Stimulated activated CD4-positive, alpha-beta T cell treated with anti-CD3 and anti-CD28 coated beads, TNF-alpha, amount 100 ng/mL, for 24 hours (primary cell): ENCODE data around the gene TIMM44.

ENCODE experiments used
- DNase-seq, 3 experiments: peaks; one replicate each; pipeline ENCODE4 v3.0.0-alpha.2; 2020; ENCODE audit warnings: low read depth in 3 of 3

TIMM44 gene

GRCh38 chr19:7943444-7944176 lies at the start of gene TIMM44:
Gene TIMM44 (minus strand): TSS chr19:7943666. CDS start chr19:7943651, 15 bp downstream.
- DNase-seq, result peak; percentile 98 to 99 (median 98)

GRCh38 chr19:7992575-7992974 lies 49.1 kb upstream of the TIMM44 start:
- DNase-seq, result no peak

GRCh38 chr19:7989071-7989575 lies 45.7 kb upstream of the TIMM44 start:
- no peak for DNase-seq

- no peak for DNase-seq
These were observed 44.8 kb upstream of the TIMM44 start for GRCh38 chr19:7988307-7988706.

- no peak for DNase-seq
These were observed 43.8 kb upstream of the TIMM44 start for GRCh38 chr19:7987114-7987768.

GRCh38 chr19:7986321-7987113 lies 43.1 kb upstream of the TIMM44 start:
- no peak for DNase-seq

GRCh38 chr19:7985481-7985911 lies 42.0 kb upstream of the TIMM44 start:
- DNase-seq, result no peak

GRCh38 chr19:7983995-7984837 lies 40.8 kb upstream of the TIMM44 start:
- DNase-seq, result no peak

GRCh38 chr19:7983286-7983950 lies 40.0 kb upstream of the TIMM44 start:
- DNase-seq, result no peak

- no peak for DNase-seq
These were observed 39.2 kb upstream of the TIMM44 start for GRCh38 chr19:7982651-7983099.

- no peak for DNase-seq
These were observed 38.6 kb upstream of the TIMM44 start for GRCh38 chr19:7982103-7982502.

GRCh38 chr19:7981661-7982060 lies 38.2 kb upstream of the TIMM44 start:
- DNase-seq, result no peak

- DNase-seq, result no peak
These were observed 37.7 kb upstream of the TIMM44 start for GRCh38 chr19:7981199-7981598.

GRCh38 chr19:7980635-7981121 lies 37.2 kb upstream of the TIMM44 start:
- DNase-seq, result no peak

- DNase-seq, result no peak
These were observed 36.7 kb upstream of the TIMM44 start for GRCh38 chr19:7980168-7980567.

- no peak for DNase-seq
These were observed 36.1 kb upstream of the TIMM44 start for GRCh38 chr19:7979559-7979958.

- no peak for DNase-seq
These were observed 35.5 kb upstream of the TIMM44 start for GRCh38 chr19:7979011-7979410.

- DNase-seq, result no peak
These were observed 34.8 kb upstream of the TIMM44 start for GRCh38 chr19:7978179-7978825.

GRCh38 chr19:7977723-7978040 lies 34.2 kb upstream of the TIMM44 start:
- DNase-seq, result no peak

- DNase-seq, result no peak
These were observed 33.7 kb upstream of the TIMM44 start for GRCh38 chr19:7977021-7977722.
